ENCODE data around the gene TBKBP1. TPM values are rescaled to one million over a fixed set of nuclear protein-coding genes. Genes with fewer than 3 reads are reported as not detected.

TBKBP1 gene
- total and polyA plus RNA-seq, 4 donors: 0.25 to 2.0 (median 1.5) TPM

Small RNA genes within 50 kb of the gene (small RNA-seq; reads per million reads assigned to genes)
- gene AC015674.1: not detected

Other genes with a start within 250 kb of the TBKBP1 start
- gene NPEPPS, start 163.1 kb upstream of the TBKBP1 start, total RNA-seq: 10 to 100 TPM; 38.7 to 61.9 TPM
- gene NPEPPS, start 163.1 kb upstream of the TBKBP1 start, polyA plus RNA-seq: 10 to 100 TPM; 12.0 to 54.1 TPM
- gene KPNB1, start 44.2 kb upstream of the TBKBP1 start, total RNA-seq: 100 to 1,000 TPM; 111 to 114 TPM
- 10 to 100 TPM; 27.6 to 39.5 TPM for gene KPNB1, start 44.2 kb upstream of the TBKBP1 start, polyA plus RNA-seq
- under 1 TPM; 0.19 to 0.59 TPM for gene TBX21, start 39.1 kb downstream of the TBKBP1 start, total RNA-seq
- gene TBX21, start 39.1 kb downstream of the TBKBP1 start, polyA plus RNA-seq: under 1 TPM in 1 of 2 donors, not detected in 1; 0.25 TPM
- 1 to 10 TPM; 1.9 to 2.4 TPM for gene OSBPL7, start 127.6 kb downstream of the TBKBP1 start, total RNA-seq
- gene OSBPL7, start 127.6 kb downstream of the TBKBP1 start, polyA plus RNA-seq: under 1 TPM; 0.51 to 0.81 TPM
- 10 to 100 TPM; 10.2 to 10.6 TPM for gene MRPL10, start 137.4 kb downstream of the TBKBP1 start, total RNA-seq
- gene MRPL10, start 137.4 kb downstream of the TBKBP1 start, polyA plus RNA-seq: 10 to 100 TPM; 15.1 to 24.9 TPM
- gene LRRC46, start 137.5 kb downstream of the TBKBP1 start, total RNA-seq: under 1 TPM; under 0.01 to 0.28 TPM
- under 1 TPM; 0.36 to 0.43 TPM for gene LRRC46, start 137.5 kb downstream of the TBKBP1 start, polyA plus RNA-seq
- 10 to 100 TPM; 17.8 to 21.4 TPM for gene SCRN2, start 147.1 kb downstream of the TBKBP1 start, total RNA-seq
- gene SCRN2, start 147.1 kb downstream of the TBKBP1 start, polyA plus RNA-seq: 10 to 100 TPM; 19.2 to 27.4 TPM
- under 1 TPM; 0.08 to 0.09 TPM for gene SP6, start 157.0 kb downstream of the TBKBP1 start, total RNA-seq
- under 1 TPM; 0.03 to 0.04 TPM for gene SP6, start 157.0 kb downstream of the TBKBP1 start, polyA plus RNA-seq
- 1 to 10 TPM; 2.2 to 3.5 TPM for gene SP2, start 202.1 kb downstream of the TBKBP1 start, total RNA-seq
- 1 to 10 TPM; 4.1 to 5.7 TPM for gene SP2, start 202.1 kb downstream of the TBKBP1 start, polyA plus RNA-seq
- gene PNPO, start 247.4 kb downstream of the TBKBP1 start, total RNA-seq: 100 to 1,000 TPM in 1 of 2 donors, 10 to 100 TPM in 1; 27.8 to 102 TPM
- 10 to 100 TPM; 49.7 to 52.9 TPM for gene PNPO, start 247.4 kb downstream of the TBKBP1 start, polyA plus RNA-seq